ENCODE data around the gene LAMC1. TPM values are rescaled to one million over a fixed set of nuclear protein-coding genes. Genes with fewer than 3 reads are reported as not detected.
A peak's percentile ranks its signal among the peaks of the same experiment; 100 is the strongest.

LAMC1 gene
- total RNA-seq, 1 donor from 2014 or later = 0.39 TPM

DNA sequence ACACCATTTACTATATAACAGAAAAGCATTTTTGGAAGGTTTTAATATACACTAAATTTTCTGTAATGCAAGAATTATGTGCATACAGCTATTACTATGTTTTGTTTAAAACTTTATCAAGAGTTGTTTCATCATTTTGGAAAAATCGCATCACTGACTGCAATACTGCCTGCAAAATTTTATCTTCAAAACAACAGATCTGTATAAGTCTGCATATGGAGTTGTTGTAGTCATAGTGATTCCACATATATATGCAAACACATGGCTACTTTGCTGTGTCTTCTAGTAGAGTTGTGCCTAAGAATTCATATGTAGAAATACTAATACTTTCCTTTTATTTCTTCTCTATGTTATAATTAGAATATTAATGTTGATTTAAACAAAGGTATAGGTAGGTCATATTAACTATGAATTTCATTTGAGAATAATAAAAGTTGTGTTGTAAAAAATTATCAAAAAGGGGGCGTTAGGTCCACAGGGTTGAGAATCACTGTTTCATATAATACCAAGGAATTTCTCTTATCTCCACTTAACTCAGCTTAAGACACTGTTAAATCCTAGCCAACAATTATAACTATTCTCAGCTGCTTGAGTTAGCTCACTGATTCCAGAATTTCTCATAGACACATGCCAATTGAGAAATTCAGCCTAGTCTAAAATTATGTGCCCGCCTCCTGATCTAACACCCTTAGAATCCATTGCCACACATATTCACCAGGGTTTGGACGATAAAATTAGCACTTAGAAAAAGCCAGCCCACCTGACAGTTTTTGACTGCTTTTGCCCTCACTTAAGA is 22.9 kb upstream of the LAMC1 start:
- no peak for DNase-seq (ENCODE audit: low spot score)
- no peak overlapping the region for H3K27ac Mint-ChIP-seq
- H3K4me3 Mint-ChIP-seq (ENCODE audit: low read depth) = no peak overlapping the region
- no peaks in the 10 kb centered on the region for H3K36me3 Mint-ChIP-seq (ENCODE audit: low read depth)
- H3K4me1 Mint-ChIP-seq (ENCODE audit: low read depth) = peaks cover 2% of the 10 kb centered on the region
- peaks cover 21% of the 10 kb centered on the region for H3K27me3 Mint-ChIP-seq (ENCODE audit: low read depth)
- no peaks in the 10 kb centered on the region for H3K9me3 Mint-ChIP-seq
- intact Hi-C loops (cut with micrococcal nuclease) = no loop called here

DNA sequence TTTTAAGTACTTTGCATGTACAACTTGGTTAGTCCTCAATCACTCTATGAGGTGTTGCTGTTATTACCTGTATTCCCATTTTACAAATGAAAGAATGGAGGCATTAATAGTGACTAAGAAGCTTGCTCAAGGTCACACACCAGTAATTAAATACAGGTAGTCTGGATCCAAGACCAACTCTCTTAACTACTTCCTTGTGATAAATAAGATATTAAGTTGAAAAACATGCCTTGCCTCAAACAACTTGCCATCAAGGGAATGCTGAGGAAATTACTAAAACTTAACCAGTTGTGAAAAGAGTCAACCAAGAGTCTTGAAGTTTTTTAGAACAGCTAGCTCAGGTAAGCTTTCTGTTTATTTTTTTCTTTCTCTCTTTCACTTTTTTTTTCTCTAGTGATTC is 21.0 kb upstream of the LAMC1 start:
- H3K4me3 Mint-ChIP-seq (ENCODE audit: low read depth) = no peak overlapping the region
- no peaks in the 10 kb centered on the region for H3K9me3 Mint-ChIP-seq
- no peak for DNase-seq (ENCODE audit: low spot score)
- peaks cover 24% of the 10 kb centered on the region for H3K27me3 Mint-ChIP-seq (ENCODE audit: low read depth)
- intact Hi-C loops (cut with micrococcal nuclease) = no loop called here
- H3K27ac Mint-ChIP-seq = no peak overlapping the region
- H3K36me3 Mint-ChIP-seq (ENCODE audit: low read depth) = no peaks in the 10 kb centered on the region
- H3K4me1 Mint-ChIP-seq (ENCODE audit: low read depth) = no peaks in the 10 kb centered on the region

DNA sequence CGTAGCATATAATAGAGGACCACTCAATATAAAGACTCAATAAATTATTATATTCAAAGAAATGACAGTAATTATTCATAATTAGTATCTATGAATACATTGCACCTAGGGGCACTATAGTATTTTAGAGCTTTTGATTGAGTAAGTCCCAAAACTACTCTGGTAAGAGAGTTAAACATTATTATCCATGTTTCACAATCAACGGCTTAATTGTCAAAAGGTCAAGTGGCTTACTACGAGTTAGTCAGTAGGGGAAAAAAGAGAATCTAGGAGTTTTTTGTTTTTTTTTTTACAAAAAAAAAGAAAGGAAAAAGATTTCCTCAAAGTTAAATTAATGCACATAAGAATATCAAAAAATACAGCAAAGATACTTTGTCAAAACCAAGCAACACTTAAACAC is 20.4 kb upstream of the LAMC1 start:
- Mint-ChIP-seq H3K4me1 (ENCODE audit: low read depth) (no peaks in the 10 kb centered on the region), H3K27me3 (ENCODE audit: low read depth) (peaks cover 24% of the 10 kb centered on the region), H3K36me3 (ENCODE audit: low read depth) (no peaks in the 10 kb centered on the region), H3K27ac (no peak overlapping the region), H3K9me3 (no peaks in the 10 kb centered on the region), H3K4me3 (ENCODE audit: low read depth) (no peak overlapping the region)
- DNase-seq (ENCODE audit: low spot score) = no peak
- intact Hi-C loops (cut with micrococcal nuclease) = no loop called here

DNA sequence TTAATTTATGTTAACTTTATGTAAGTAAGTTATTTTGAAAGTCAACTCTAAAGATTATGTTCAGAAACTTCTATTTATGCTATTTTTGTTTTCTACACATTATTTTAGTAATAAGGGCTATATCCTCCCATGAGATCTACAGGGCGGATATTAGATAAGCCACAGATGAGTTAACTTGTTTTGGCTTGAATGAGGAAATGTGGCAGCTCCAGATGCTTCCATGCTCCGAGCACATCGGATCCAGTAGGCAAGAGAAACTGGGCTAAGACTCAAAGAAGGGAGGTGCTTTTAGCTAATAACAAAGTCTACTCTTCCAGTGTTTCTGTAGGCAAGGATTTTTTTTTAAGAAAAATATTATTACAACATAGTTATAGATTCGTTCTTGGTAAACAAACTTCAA is 20.0 kb upstream of the LAMC1 start:
- no peak overlapping the region for H3K27ac Mint-ChIP-seq
- intact Hi-C loops (cut with micrococcal nuclease) = no loop called here
- H3K36me3 Mint-ChIP-seq (ENCODE audit: low read depth) = no peaks in the 10 kb centered on the region
- no peaks in the 10 kb centered on the region for H3K9me3 Mint-ChIP-seq
- H3K4me3 Mint-ChIP-seq (ENCODE audit: low read depth) = no peak overlapping the region
- H3K4me1 Mint-ChIP-seq (ENCODE audit: low read depth) = no peaks in the 10 kb centered on the region
- peaks cover 24% of the 10 kb centered on the region for H3K27me3 Mint-ChIP-seq (ENCODE audit: low read depth)
- DNase-seq (ENCODE audit: low spot score) = no peak

DNA sequence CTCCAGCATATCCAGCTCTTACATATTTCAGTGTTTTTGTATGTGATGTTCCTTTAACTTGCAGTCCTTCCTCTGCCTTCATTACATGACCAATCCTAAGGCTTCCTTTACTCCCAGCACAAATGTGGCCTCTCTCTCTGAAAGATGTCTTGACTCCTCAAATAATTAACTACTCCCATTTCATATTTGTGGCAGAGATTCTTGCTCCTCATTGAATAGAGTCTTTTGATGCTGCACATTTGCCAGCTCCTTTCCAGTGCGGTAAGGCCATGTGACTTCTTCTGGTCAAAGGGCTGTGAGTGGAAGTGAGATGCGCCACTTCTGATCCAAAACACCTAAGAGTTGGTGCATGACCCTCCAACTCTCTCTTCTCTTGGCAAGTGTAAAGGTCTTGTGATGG is 19.1 kb upstream of the LAMC1 start:
- H3K9me3 Mint-ChIP-seq = no peaks in the 10 kb centered on the region
- H3K4me3 Mint-ChIP-seq (ENCODE audit: low read depth) = no peak overlapping the region
- no peak for DNase-seq (ENCODE audit: low spot score)
- no peaks in the 10 kb centered on the region for H3K36me3 Mint-ChIP-seq (ENCODE audit: low read depth)
- no peaks in the 10 kb centered on the region for H3K4me1 Mint-ChIP-seq (ENCODE audit: low read depth)
- H3K27ac Mint-ChIP-seq = no peak overlapping the region
- intact Hi-C loops (cut with micrococcal nuclease) = no loop called here
- H3K27me3 Mint-ChIP-seq (ENCODE audit: low read depth) = peaks cover 23% of the 10 kb centered on the region

DNA sequence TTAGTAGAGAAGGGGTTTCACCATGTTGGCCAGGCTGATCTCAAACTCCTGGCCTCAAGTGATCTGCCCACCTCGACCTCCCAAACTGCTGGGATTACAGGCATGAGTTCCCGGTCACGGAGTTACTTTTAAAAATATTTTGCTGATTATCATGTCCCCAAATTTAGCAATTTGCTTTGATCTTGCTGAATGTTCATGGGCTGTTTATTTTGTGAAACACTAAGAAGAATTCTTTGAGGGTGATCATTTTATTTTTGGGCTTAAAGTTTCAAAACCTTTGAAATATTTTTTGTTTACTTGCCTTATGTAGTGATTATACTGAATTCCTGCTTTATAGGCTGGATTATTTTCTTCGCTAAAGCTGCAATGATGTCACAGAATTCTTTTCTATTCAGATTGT is 11.4 kb upstream of the LAMC1 start:
- Mint-ChIP-seq H3K4me1 (ENCODE audit: low read depth) (no peaks in the 10 kb centered on the region), H3K36me3 (ENCODE audit: low read depth) (no peaks in the 10 kb centered on the region), H3K9me3 (no peaks in the 10 kb centered on the region), H3K27me3 (ENCODE audit: low read depth) (peaks cover 9% of the 10 kb centered on the region), H3K4me3 (ENCODE audit: low read depth) (no peak overlapping the region), H3K27ac (no peak overlapping the region)
- intact Hi-C loops (cut with micrococcal nuclease) = no loop called here
- no peak for DNase-seq (ENCODE audit: low spot score)

DNA sequence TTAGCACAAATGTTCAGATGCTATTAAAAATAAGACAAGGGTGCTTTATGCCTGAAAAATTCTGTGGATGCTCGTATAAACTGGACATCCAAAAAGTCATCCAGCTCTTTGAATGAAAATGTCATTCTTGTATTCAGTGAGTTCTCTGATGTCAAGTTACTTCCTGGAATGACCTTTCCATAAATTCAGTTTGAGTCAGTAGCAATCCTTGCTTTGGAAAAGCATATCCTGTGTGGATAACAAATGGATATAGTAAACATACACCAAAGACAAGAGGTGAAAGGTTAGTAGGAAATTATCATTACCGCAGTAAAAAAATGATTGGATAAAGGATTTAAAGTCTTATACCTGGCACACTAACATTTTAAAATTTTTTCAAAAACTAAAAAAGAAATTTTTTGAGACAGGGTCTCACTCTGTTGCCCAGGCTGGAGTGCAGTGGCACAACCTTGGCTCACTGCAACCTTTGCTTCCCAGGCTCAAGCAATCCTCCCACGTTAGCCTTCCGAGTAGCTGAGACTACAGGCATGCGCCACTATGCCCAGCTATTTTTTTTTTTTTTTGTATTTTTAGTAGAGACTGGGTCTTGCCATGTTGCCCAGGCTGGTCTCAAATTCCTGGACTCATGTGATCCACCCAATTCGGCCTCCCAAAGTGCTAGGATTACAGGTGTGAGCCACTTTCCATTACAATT is 10.8 kb upstream of the LAMC1 start:
- Mint-ChIP-seq H3K27me3 (ENCODE audit: low read depth) (peaks cover 10% of the 10 kb centered on the region), H3K4me1 (ENCODE audit: low read depth) (no peaks in the 10 kb centered on the region), H3K27ac (no peak overlapping the region), H3K36me3 (ENCODE audit: low read depth) (no peaks in the 10 kb centered on the region), H3K4me3 (ENCODE audit: low read depth) (no peak overlapping the region), H3K9me3 (no peaks in the 10 kb centered on the region)
- intact Hi-C loops (cut with micrococcal nuclease) = no loop called here
- DNase-seq (ENCODE audit: low spot score) = no peak

DNA sequence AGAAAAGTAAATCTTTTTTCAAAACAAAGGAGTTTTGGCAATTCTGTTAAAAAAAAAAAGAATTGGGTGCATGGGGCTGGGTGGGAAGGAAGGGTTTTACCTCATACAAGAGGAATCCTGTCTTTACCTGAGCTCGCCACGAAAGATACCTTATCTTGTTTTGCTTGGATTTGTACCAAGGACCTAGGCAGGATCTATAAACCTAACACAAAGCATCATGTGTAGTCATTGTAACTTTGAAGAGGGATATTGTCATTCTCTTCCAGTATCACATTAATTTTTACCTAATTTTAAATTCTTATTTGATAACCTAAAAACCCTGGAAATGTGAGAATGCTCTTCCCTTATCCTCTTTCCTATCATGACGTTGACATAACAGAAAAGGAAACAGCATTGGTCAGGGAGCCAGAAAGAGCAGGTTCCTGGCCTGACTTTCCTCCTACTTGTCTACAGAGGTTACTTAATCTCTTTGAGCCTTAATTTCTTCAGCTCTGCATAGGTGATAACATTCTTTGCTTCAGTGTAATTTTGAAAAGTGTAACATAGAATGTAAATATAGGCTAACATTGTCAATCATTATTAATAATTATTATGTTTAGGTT is 4.0 kb upstream of the LAMC1 start:
- Mint-ChIP-seq H3K4me3 (ENCODE audit: low read depth) (no peak overlapping the region), H3K27ac (no peak overlapping the region), H3K9me3 (no peaks in the 10 kb centered on the region), H3K36me3 (ENCODE audit: low read depth) (peaks cover 2% of the 10 kb centered on the region), H3K27me3 (ENCODE audit: low read depth) (peaks cover 45% of the 10 kb centered on the region), H3K4me1 (ENCODE audit: low read depth) (peaks cover 9% of the 10 kb centered on the region)
- intact Hi-C loops (cut with micrococcal nuclease) = no loop called here
- no peak for DNase-seq (ENCODE audit: low spot score)

DNA sequence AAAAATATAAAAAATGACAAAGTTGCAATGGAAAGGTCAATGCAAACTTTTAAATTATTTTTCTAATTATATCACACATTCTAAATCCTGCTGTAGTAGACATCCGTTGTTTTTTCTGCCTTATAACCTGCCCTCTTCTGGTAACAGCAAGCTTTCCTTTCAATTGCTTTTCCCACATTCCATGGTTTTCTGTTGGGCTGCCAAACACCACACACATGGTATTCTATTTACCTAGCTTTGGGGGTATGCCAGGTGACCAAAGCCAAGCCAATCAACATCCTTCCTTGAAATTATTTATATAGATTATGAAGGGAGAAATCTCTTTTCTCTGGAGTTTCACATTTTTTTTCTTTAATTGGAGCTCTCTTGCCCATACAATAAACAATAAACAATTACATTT is 3.4 kb upstream of the LAMC1 start:
- Mint-ChIP-seq H3K4me3 (ENCODE audit: low read depth) (no peak overlapping the region), H3K9me3 (no peaks in the 10 kb centered on the region), H3K27me3 (ENCODE audit: low read depth) (peaks cover 51% of the 10 kb centered on the region), H3K27ac (no peak overlapping the region), H3K36me3 (ENCODE audit: low read depth) (peaks cover 3% of the 10 kb centered on the region), H3K4me1 (ENCODE audit: low read depth) (peaks cover 11% of the 10 kb centered on the region)
- intact Hi-C loops (cut with micrococcal nuclease) = no loop called here
- no peak for DNase-seq (ENCODE audit: low spot score)

DNA sequence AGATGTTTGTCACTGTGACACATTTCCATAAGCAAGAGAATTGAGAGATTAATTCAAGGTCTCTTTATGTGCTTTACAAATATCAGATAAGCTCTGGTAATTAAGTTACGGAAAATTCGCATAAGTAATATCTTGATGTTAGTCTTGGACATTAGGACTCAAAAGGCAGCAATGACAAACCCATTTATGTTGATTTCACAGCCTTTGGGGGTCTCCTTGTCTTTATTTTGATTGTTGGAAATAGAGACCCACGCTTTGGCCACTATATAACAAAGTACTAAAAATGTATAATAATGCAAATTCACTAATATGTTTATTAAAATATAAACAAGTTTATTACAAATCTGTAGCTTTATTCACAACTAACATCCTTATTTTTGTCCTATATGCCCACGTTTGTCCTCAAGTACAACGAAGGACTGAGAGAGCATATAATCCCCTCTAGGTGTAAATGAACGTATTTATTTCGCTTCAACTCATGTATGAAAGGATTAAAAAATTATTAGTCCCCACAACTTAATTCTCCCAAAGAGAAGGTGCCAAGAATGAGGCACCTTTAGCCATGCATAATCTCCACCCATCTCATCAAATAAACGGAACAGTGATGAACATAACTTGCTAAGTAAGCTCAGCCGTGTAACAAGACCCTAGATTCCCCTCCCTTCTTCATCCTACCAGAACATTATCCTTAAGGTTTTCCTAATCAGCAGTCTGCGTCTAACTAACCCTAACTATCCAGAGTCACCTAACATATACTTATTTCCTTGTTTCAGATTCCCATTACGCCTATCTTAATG is 1.6 kb upstream of the LAMC1 start:
- Mint-ChIP-seq H3K9me3 (no peaks in the 10 kb centered on the region), H3K4me3 (ENCODE audit: low read depth) (peak overlapping the region; percentile 14)

DNA sequence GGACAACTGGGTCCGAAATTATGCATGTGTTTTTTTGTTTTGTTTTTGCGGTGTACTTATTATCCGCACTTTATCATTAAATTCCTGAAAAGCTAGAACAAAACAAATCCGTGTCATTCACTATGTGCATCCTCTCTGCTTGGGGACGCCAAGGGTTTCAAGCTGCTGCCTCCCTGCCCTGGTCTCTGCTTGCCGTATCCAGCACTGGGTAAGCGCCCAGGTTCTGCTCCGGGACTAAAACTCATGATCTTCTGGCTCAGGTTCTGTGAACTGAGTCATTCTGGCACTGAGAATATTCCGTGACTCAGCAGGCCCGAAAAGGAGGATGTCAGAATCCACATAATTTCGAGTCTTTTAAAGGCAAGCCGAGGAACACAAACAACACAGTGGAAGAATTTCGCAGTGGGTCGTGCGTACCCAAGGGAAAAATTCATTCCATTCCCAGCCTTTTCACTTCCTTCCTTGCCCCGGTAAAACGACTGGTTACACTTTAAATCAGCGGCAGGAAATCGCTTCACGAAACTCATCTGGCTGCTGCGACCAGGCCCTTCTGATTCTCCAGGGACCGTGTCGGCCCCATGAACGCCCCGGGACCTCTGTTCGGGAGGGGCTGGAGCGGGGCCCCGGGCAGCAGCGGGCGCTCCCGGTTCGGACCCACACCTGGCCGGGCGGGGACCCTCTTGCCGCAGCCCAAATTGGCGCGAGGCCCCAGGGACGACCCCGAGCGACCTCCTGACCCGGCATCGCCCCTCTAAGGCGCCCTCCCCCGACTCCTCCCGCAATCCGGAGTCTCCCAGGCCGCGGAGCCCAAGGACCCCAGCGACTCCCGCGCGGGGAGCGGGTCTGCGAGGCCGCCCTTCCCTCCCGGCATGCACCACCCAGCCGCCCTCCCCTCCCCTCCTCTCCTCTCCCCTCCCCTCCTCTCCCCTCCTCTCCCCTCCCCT is 746 bp upstream of the LAMC1 start:
- peak overlapping the region; percentile 69 for H3K4me3 Mint-ChIP-seq (ENCODE audit: low read depth)
- DNase-seq (ENCODE audit: low spot score) = peak; percentile 8

More for the DNA sequence above, 1.6 kb upstream of the LAMC1 start:
- Mint-ChIP-seq H3K4me1 (ENCODE audit: low read depth) (peaks cover 11% of the 10 kb centered on the region), H3K27ac (no peak overlapping the region), H3K36me3 (ENCODE audit: low read depth) (peaks cover 3% of the 10 kb centered on the region), H3K27me3 (ENCODE audit: low read depth) (peaks cover 63% of the 10 kb centered on the region)
- intact Hi-C loops (cut with micrococcal nuclease) = no loop called here
- no peak for DNase-seq (ENCODE audit: low spot score)

More for the DNA sequence above, 746 bp upstream of the LAMC1 start:
- H3K36me3 Mint-ChIP-seq (ENCODE audit: low read depth) = peaks cover 3% of the 10 kb centered on the region
- no peaks in the 10 kb centered on the region for H3K9me3 Mint-ChIP-seq
- intact Hi-C loops (cut with micrococcal nuclease) = no loop called here
- no peak overlapping the region for H3K27ac Mint-ChIP-seq
- peaks cover 69% of the 10 kb centered on the region for H3K27me3 Mint-ChIP-seq (ENCODE audit: low read depth)
- peaks cover 11% of the 10 kb centered on the region for H3K4me1 Mint-ChIP-seq (ENCODE audit: low read depth)
